Measurements from ENCODE around the gene GNPAT.

GRCh38 chr1:231206856-231207255, 34.2 kb upstream of the GNPAT start:
- TF ChIP-seq POLR2A (IDR thresholded peaks at IDR 0.05; ENCODE audit: low read depth, low read length), result no peak
- TF ChIP-seq POLR2AphosphoS5 (IDR thresholded peaks at IDR 0.05; ENCODE audit: low read depth, low read length), result no peak
- TF ChIP-seq TAF1 (IDR thresholded peaks at IDR 0.05; ENCODE audit: borderline replicate concordance, low read depth, low read length), result no peak
